Loucy (cell line): ENCODE results near the gene DDX20.

Source experiments
- H2AFZ ChIP-seq: fragments of 200-600 bp; sonication (generic); 2 replicates; pipeline ENCODE4 v1.6.0; 2016; ENCODE audit warnings: antibody characterized with exemption, mild to moderate bottlenecking, low read length, moderate library complexity
- H3F3A ChIP-seq: fragments of 200-600 bp; 2 replicates; pipeline ENCODE4 v1.6.0; 2016; ENCODE audit warnings: antibody characterized with exemption, low read depth, mild to moderate bottlenecking
- H3K27me3 ChIP-seq: fragments of 200-600 bp; sonication (generic); 2 replicates; pipeline ENCODE4 v1.6.1; 2014; ENCODE audit warnings: low read length, mild to moderate bottlenecking; ENCODE audit not compliant: insufficient read depth, poor library complexity, severe bottlenecking
- H3K36me3 ChIP-seq: fragments of 200-600 bp; sonication (generic); 2 replicates; pipeline ENCODE4 v1.6.1; 2016; ENCODE audit warnings: low read length; ENCODE audit not compliant: insufficient read depth
- H3K4me1 ChIP-seq: fragments of 200-600 bp; sonication (generic); 2 replicates; pipeline ENCODE4 v1.5.1; 2014; ENCODE audit warnings: low read length, mild to moderate bottlenecking; ENCODE audit not compliant: insufficient read depth, poor library complexity, severe bottlenecking
- H3K4me2 ChIP-seq: fragments of 200-600 bp; sonication (generic); 2 replicates; pipeline ENCODE4 v1.6.0; 2014; ENCODE audit warnings: antibody characterized with exemption, low read length, low read depth, mild to moderate bottlenecking; ENCODE audit not compliant: poor library complexity, severe bottlenecking
- H3K4me3 ChIP-seq: fragments of 200-600 bp; sonication (generic); 2 replicates; pipeline ENCODE4 v1.5.1; 2014; ENCODE audit warnings: low read length, mild to moderate bottlenecking, mixed read lengths; ENCODE audit not compliant: poor library complexity, severe bottlenecking
- H3K79me2 ChIP-seq: fragments of 200-600 bp; sonication (generic); 2 replicates; pipeline ENCODE4 v1.6.1; 2014; ENCODE audit warnings: low read length; ENCODE audit not compliant: insufficient read depth
- H3K9ac ChIP-seq: fragments of 200-600 bp; sonication (generic); 2 replicates; pipeline ENCODE4 v1.6.0; 2014; ENCODE audit warnings: mild to moderate bottlenecking, low read depth, low read length, moderate library complexity; ENCODE audit not compliant: poor library complexity, severe bottlenecking
- H3K9me2 ChIP-seq: fragments of 200-600 bp; sonication (generic); replicated peaks from 2 replicates; pipeline ENCODE4 v1.6.1; 2016; ENCODE audit warnings: low read depth, low read length, mixed read lengths
- H3K9me3 ChIP-seq: fragments of 200-600 bp; sonication (generic); 2 replicates; pipeline ENCODE4 v1.6.1; 2014; ENCODE audit warnings: mild to moderate bottlenecking, antibody characterized with exemption, low read length, low read depth; ENCODE audit not compliant: insufficient read depth
- H4K20me1 ChIP-seq: fragments of 200-600 bp; sonication (generic); 2 replicates; pipeline ENCODE4 v1.6.0; 2014; ENCODE audit warnings: antibody characterized with exemption, low read length, mild to moderate bottlenecking; ENCODE audit not compliant: insufficient read depth, poor library complexity, severe bottlenecking
- CTCF ChIP-seq: fragments of 200-600 bp; sonication (generic); conservative IDR thresholded peaks from 2 replicates; pipeline ENCODE4 v1.5.1; 2014; ENCODE audit warnings: mild to moderate bottlenecking, antibody characterized with exemption, low read length
- EZH2phosphoT487 ChIP-seq: fragments of 200-600 bp; IDR thresholded peaks from 2 replicates; pipeline ENCODE4 v1.6.1; 2018; ENCODE audit warnings: antibody characterized with exemption, mild to moderate bottlenecking, moderate library complexity, borderline replicate concordance

Gene DDX20

GRCh38 chr1:111789666-111790316 lies 34.1 kb downstream of the DDX20 start:
- no peak overlapping the region for H3K4me2 ChIP-seq
- no peaks in the 10 kb centered on the region for H3F3A ChIP-seq
- H3K9me2 ChIP-seq: no peaks in the 10 kb centered on the region
- no peak overlapping the region for H2AFZ ChIP-seq
- no peaks in the 10 kb centered on the region for H4K20me1 ChIP-seq
- TF ChIP-seq CTCF: no peak
- TF ChIP-seq EZH2phosphoT487: no peak
- no peaks in the 10 kb centered on the region for H3K79me2 ChIP-seq
- no peak overlapping the region for H3K4me3 ChIP-seq
- H3K36me3 ChIP-seq: no peaks in the 10 kb centered on the region
- H3K27me3 ChIP-seq: no peaks in the 10 kb centered on the region
- no peaks in the 10 kb centered on the region for H3K9me3 ChIP-seq
- H3K4me1 ChIP-seq: no peaks in the 10 kb centered on the region
- no peak overlapping the region for H3K9ac ChIP-seq

GRCh38 chr1:111791776-111792175 lies 36.1 kb downstream of the DDX20 start:
- no peak overlapping the region for H2AFZ ChIP-seq
- no peaks in the 10 kb centered on the region for H3K4me1 ChIP-seq
- H3F3A ChIP-seq: no peaks in the 10 kb centered on the region
- H3K9me2 ChIP-seq: no peaks in the 10 kb centered on the region
- no peaks in the 10 kb centered on the region for H3K79me2 ChIP-seq
- no peaks in the 10 kb centered on the region for H3K36me3 ChIP-seq
- TF ChIP-seq CTCF (no peak), EZH2phosphoT487 (no peak)
- H3K4me2 ChIP-seq: no peak overlapping the region
- H3K4me3 ChIP-seq: no peak overlapping the region
- no peaks in the 10 kb centered on the region for H3K27me3 ChIP-seq
- H4K20me1 ChIP-seq: no peaks in the 10 kb centered on the region
- H3K9me3 ChIP-seq: no peaks in the 10 kb centered on the region
- no peak overlapping the region for H3K9ac ChIP-seq

GRCh38 chr1:111792249-111792648 lies 36.5 kb downstream of the DDX20 start:
- Histone ChIP-seq H2AFZ (no peak overlapping the region), H3K36me3 (no peaks in the 10 kb centered on the region), H3F3A (no peaks in the 10 kb centered on the region), H3K4me1 (no peaks in the 10 kb centered on the region), H4K20me1 (no peaks in the 10 kb centered on the region), H3K4me3 (no peak overlapping the region), H3K9ac (no peak overlapping the region), H3K79me2 (no peaks in the 10 kb centered on the region), H3K27me3 (no peaks in the 10 kb centered on the region), H3K9me2 (no peaks in the 10 kb centered on the region), H3K4me2 (no peak overlapping the region), H3K9me3 (no peaks in the 10 kb centered on the region)
- TF ChIP-seq CTCF (no peak), EZH2phosphoT487 (no peak)
